Gastroesophageal sphincter (tissue), 4 donors: Measurements from ENCODE around the gene ZKSCAN3. TPM values are rescaled to one million over a fixed set of nuclear protein-coding genes. Genes with fewer than 3 reads are reported as not detected.
"Not testable (repeated sequence)": the region's sequence is repeated elsewhere in the genome, so short reads cannot be mapped to it uniquely, and the experiment has no call there.

ENCODE experiments used
- ATAC-seq: fragments of 150-250 bp; one replicate; pipeline ENCODE4 v1.9.1; 2016; ENCODE audit warnings: mild to moderate bottlenecking, moderate library complexity
- H3K27ac ChIP-seq, 4 donors: fragments of 200-600 bp; sonication (generic) in 3 of 4; 1 replicate in 3 of 4; 2 replicates in 1 of 4; pipeline ENCODE4 v1.5.1; 2016 to 2019
- H3K27me3 ChIP-seq: fragments of 200-600 bp; sonication (generic); one replicate; pipeline ENCODE4 v1.5.1; 2019
- H3K36me3 ChIP-seq, 2 donors: fragments of 200-600 bp; sonication (generic); one replicate each; pipeline ENCODE4 v1.5.1; 2019; ENCODE audit warnings: control low read depth in 1 of 2
- H3K4me1 ChIP-seq, 3 donors: fragments of 200-600 bp; sonication (generic); 1 replicate in 2 of 3; 2 replicates in 1 of 3; pipeline ENCODE4 v1.5.1; 2016 to 2019; ENCODE audit warnings: control low read depth in 2 of 3
- H3K4me3 ChIP-seq, 2 donors: fragments of 200-600 bp; sonication (generic); one replicate each; pipeline ENCODE4 v1.5.1; 2019; ENCODE audit warnings: mild to moderate bottlenecking in 1 of 2, moderate library complexity in 1 of 2
- H3K9me3 ChIP-seq, 3 donors: fragments of 200-600 bp; sonication (generic); one replicate each; pipeline ENCODE4 v1.5.1; 2017 to 2019; ENCODE audit warnings: control low read depth in 2 of 3
- EP300 ChIP-seq: sonication (generic); formaldehyde crosslinking; IDR thresholded peaks from one replicate; pipeline ENCODE4 v1.6.1; 2017; ENCODE audit warnings: antibody characterized with exemption, mild to moderate bottlenecking
- POLR2A ChIP-seq, 2 donors: fragments of 450-650 bp; IDR thresholded peaks; one replicate each; pipeline ENCODE4 v1.6.1; 2017; ENCODE audit warnings: antibody characterized with exemption in 2 of 2, mild to moderate bottlenecking in 2 of 2, moderate library complexity in 1 of 2
- POLR2AphosphoS5 ChIP-seq: sonication (generic); formaldehyde crosslinking; IDR thresholded peaks from one replicate; pipeline ENCODE4 v1.6.1; 2017; ENCODE audit warnings: antibody characterized with exemption
- WGBS, 2 donors: methylation state at CpG; one replicate each; pipeline ENCODE4 v1.1.5; 2018; ENCODE audit warnings: low coverage in 1 of 2; 5-methylcytosine and 5-hydroxymethylcytosine counted together
- total RNA-seq, 4 donors: library from RNA; depleted of rRNA; stranded (reverse); fragments of >200 nt; gene quantifications; one replicate each; pipeline ENCODE4 v1.1.0, GENCODE V29; 2016
- TF ChIP-seq, protein P1 (sequence below), 4 experiments: fragments of 200-600 bp in 2 of 4; fragments of 450-650 bp in 2 of 4; sonication (generic) in 1 of 4; IDR thresholded peaks; one replicate each; pipeline ENCODE4 v1.5.1; 2017 to 2019; ENCODE audit warnings: antibody characterized with exemption in 4 of 4, mild to moderate bottlenecking in 2 of 4, moderate library complexity in 2 of 4

The ZKSCAN3 gene
- total RNA-seq, 4 donors from 2014 or later: 4.4 to 9.8 (median 6.9) TPM

DNA sequence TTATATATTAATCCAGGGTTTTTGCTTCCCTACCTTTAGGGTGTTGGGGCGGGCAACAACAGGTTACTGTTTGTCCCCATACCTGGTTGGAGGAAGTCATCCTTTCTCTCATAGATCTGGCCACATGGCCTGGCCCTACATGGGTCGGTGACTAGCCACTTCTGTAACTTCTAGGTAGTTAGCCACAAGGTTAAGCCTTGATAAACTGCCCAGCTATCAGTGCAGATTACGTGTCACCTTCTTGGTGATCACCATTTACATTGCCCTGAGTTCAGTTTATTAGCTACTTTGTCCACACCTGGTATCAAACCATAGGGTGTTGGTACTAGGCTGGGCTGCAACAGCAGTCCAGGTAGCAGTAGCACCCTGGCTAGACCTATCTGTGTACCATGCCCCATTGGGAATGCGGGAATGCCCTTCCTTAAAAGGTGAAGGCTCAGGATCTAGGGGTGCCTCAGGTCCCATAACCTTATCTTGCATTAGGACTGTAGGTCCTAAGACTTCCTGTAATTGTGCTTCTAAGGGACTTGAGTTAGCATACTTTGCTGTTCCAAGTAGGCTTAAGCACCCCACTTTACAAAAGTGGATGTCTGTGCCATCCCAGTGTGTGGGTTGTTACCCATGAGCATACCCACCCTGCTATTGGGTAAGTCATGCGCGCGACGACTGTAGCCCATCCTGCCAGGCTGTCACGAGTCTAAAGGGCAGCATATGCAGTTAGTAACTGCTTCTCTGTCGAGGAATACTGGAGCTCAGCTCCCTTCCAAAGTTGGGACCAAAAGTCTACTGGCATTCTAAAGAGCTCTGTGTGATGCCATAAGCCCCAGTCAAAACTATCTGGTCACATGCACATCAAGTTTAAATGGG, 5.2 kb downstream of the ZKSCAN3 start:
- peaks cover 0 to 10% of the 10 kb centered on the region in 2 donors for H3K36me3 ChIP-seq
- TF ChIP-seq EP300 (no peak), POLR2AphosphoS5 (no peak)
- TF ChIP-seq, protein P1, sequence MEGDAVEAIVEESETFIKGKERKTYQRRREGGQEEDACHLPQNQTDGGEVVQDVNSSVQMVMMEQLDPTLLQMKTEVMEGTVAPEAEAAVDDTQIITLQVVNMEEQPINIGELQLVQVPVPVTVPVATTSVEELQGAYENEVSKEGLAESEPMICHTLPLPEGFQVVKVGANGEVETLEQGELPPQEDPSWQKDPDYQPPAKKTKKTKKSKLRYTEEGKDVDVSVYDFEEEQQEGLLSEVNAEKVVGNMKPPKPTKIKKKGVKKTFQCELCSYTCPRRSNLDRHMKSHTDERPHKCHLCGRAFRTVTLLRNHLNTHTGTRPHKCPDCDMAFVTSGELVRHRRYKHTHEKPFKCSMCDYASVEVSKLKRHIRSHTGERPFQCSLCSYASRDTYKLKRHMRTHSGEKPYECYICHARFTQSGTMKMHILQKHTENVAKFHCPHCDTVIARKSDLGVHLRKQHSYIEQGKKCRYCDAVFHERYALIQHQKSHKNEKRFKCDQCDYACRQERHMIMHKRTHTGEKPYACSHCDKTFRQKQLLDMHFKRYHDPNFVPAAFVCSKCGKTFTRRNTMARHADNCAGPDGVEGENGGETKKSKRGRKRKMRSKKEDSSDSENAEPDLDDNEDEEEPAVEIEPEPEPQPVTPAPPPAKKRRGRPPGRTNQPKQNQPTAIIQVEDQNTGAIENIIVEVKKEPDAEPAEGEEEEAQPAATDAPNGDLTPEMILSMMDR (IDR thresholded peaks at IDR 0.05): no peak
- H3K9me3 ChIP-seq: no peaks in the 10 kb centered on the region
- peak overlapping the region; percentile 78 to 92 (median 87) for H3K27ac ChIP-seq
- no peak for ATAC-seq
- H3K27me3 ChIP-seq: no peaks in the 10 kb centered on the region
- WGBS, 2 donors: 100% methylated on average over 2 of the region's 10 CpGs
- peaks cover 0 to 66% (median 12%) of the 10 kb centered on the region in 3 donors for H3K4me1 ChIP-seq
- H3K4me3 ChIP-seq: peak overlapping the region; percentile 57 to 89

DNA sequence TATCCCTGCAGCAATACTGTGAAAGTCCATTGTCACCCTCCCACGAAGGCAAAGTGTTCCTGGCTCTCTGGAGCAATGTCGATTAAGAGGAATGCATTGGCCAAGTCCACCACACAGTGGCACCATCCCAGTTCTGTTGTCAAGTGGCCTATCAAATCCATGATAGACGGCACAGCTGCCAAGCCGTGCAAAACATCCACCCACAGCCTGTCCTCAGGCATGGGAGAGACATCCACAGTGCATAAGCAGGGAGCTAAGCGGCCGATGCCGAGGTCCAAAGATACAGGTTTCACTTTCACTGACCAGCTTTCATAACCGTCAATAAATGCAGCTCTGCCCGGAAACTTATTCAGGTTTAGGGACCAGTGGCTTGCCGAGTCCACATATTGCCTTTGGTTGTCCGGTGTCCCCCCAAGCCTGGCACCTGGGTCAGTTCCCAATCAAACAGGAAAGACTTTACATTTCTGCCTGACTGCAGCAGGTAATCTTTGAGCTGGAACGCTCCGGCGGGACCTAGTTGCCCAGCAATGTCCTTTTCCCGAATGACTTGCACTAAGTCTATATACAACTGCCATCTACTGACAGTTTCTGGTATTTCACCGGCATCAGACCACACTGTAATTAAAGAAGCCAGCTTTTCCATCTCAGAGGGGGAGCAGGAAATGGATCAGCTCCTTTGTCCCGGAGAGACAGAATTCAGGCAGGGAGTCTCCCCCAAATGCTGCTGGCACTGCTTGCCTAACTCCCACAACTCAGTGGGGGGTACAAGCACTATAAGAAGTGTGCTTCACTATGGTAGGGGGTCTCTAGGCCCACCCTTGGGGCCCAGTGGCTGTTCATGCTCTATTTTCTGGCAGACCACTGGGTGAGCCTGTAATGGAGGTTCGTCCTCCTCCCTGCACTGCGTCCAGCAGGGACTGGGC, 6.3 kb downstream of the ZKSCAN3 start:
- Histone ChIP-seq H3K9me3 (no peaks in the 10 kb centered on the region), H3K27me3 (no peaks in the 10 kb centered on the region), H3K4me3 (peak overlapping the region; percentile 57 to 89), H3K27ac (peak overlapping the region; percentile 78 to 92 (median 87)), H3K4me1 (peaks cover 0 to 57% (median 6%) of the 10 kb centered on the region in 3 donors), H3K36me3 (peaks cover 0 to 21% of the 10 kb centered on the region in 2 donors)
- peak; percentile 87 for ATAC-seq
- 0% methylated on average over 6 to 10 of the region's 19 CpGs for WGBS, 2 donors
- TF ChIP-seq EP300 (no peak), POLR2AphosphoS5 (peak; percentile 55), POLR2A (IDR thresholded peaks at IDR 0.05) (no peak)
- TF ChIP-seq, protein P1 (IDR thresholded peaks at IDR 0.05): peak; percentile 71 to 96 (median 91)

DNA sequence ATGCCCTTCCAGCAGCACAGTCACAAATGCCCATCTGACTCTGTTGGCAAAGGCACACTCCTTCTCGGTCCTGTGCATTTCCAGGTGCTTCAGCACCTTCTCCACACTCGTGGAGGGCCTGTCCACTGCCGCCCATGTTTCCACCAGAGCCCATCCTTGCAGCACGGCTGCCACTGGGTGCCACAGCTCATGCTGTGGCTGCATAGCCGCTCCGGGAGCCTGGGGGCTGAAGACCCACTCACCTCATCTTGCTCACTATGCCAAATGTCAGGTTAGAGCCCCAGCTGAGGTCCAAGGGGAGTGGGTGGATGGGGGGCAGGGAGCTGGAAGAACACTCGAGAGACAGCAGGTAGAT, 6.9 kb downstream of the ZKSCAN3 start:
- no peaks in the 10 kb centered on the region for H3K27me3 ChIP-seq
- peaks cover 0 to 50% (median 6%) of the 10 kb centered on the region in 3 donors for H3K4me1 ChIP-seq
- H3K36me3 ChIP-seq: peaks cover 0 to 28% of the 10 kb centered on the region in 2 donors
- H3K9me3 ChIP-seq: no peaks in the 10 kb centered on the region
- H3K27ac ChIP-seq: peak overlapping the region in 3 of 4 donors; percentile 86 to 92 (median 88)
- 40 to 86% methylated on average over 1 of the region's 7 CpGs for WGBS, 2 donors
- peak overlapping the region in 1 of 2 donors; percentile 57 for H3K4me3 ChIP-seq
- TF ChIP-seq POLR2AphosphoS5: no peak
- no peak for TF ChIP-seq EP300
- TF ChIP-seq POLR2A (IDR thresholded peaks at IDR 0.05): no peak
- TF ChIP-seq, protein P1 (IDR thresholded peaks at IDR 0.05): no peak
- no peak for ATAC-seq

DNA sequence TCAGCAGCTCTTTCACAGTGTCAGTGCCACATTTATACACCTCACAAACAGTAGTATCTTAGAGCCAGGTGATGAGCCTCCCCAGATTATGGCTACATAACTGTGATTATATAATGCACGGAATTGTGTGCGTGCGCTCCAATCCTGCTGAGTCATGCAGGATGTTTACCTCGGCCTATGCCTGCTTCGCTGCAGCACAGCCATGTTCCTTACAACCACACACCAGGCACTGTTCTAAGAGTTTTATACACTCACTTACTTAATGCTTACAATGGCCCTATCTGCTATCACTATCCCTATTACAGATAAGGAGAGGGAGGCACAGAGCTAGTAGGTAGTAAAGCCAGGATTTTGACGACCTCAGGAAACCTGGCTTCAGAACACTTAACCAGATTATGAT, 7.3 kb downstream of the ZKSCAN3 start:
- TF ChIP-seq EP300: no peak
- TF ChIP-seq POLR2AphosphoS5: no peak
- TF ChIP-seq, protein P1 (IDR thresholded peaks at IDR 0.05): no peak
- no peak for TF ChIP-seq POLR2A (IDR thresholded peaks at IDR 0.05)
- WGBS, 2 donors: 61 to 63% methylated on average over 4 to 5 of the region's 6 CpGs
- no peak for ATAC-seq
- Histone ChIP-seq H3K4me1 (peaks cover 0 to 47% (median 6%) of the 10 kb centered on the region in 3 donors), H3K4me3 (no peak overlapping the region), H3K27me3 (no peaks in the 10 kb centered on the region), H3K36me3 (peaks cover 0 to 31% of the 10 kb centered on the region in 2 donors), H3K9me3 (no peaks in the 10 kb centered on the region), H3K27ac (peak overlapping the region in 3 of 4 donors; percentile 86 to 92 (median 88))

DNA sequence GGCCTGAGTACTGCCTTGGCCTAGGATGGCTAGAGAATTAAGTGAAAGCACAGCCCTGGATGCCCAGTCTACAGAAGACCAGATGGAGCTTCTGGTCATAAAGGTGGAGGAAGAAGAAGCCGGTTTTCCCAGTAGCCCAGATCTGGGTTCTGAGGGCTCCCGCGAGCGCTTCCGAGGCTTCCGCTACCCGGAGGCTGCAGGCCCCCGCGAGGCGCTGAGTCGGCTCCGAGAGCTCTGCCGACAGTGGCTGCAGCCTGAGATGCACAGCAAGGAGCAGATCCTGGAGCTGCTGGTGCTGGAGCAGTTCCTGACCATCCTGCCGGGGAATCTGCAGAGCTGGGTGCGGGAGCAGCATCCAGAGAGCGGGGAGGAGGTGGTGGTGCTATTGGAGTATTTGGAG, 9.8 kb downstream of the ZKSCAN3 start:
- 70% methylated on average over 2 of the region's 16 CpGs; no CpG with 5 or more reads in 1 of the 2 donors for WGBS, 2 donors
- not testable (repeated sequence) for H3K27ac ChIP-seq, ATAC-seq, H3K27me3 ChIP-seq, H3K9me3 ChIP-seq, H3K4me3 ChIP-seq
- peaks cover 0 to 26% (median 6%) of the 10 kb centered on the region in 3 donors for H3K4me1 ChIP-seq
- H3K36me3 ChIP-seq: peaks cover 0 to 55% of the 10 kb centered on the region in 2 donors
